Cortex of kidney (tissue), 1 donor: ENCODE measurements around the gene MIS18BP1.
"Not testable (repeated sequence)": the region's sequence is repeated elsewhere in the genome, so short reads cannot be mapped to it uniquely, and the experiment has no call there.

Experiments used
- DNase-seq: peaks from one replicate; lab custom pipeline; 2025; lab: John Stamatoyannopoulos, UW

The MIS18BP1 gene

GRCh38 chr14:45253070-45253753, at the start of gene MIS18BP1:
MIS18BP1 (minus strand) TSS chr14:45253202; CDS start chr14:45247286, 5,916 bp downstream.
- peak; percentile 14 for DNase-seq

GRCh38 chr14:45298423-45299117, 45.6 kb upstream of the MIS18BP1 start:
- no peak for DNase-seq

- not testable (repeated sequence) for DNase-seq
Measured at GRCh38 chr14:45294796-45295195, 41.8 kb upstream of the MIS18BP1 start.

- DNase-seq, result no peak
Measured at GRCh38 chr14:45290547-45290946, 37.5 kb upstream of the MIS18BP1 start.

GRCh38 chr14:45287610-45288009, 34.6 kb upstream of the MIS18BP1 start:
- no peak for DNase-seq

- no peak for DNase-seq
Measured at GRCh38 chr14:45284802-45285201, 31.8 kb upstream of the MIS18BP1 start.

- not testable (repeated sequence) for DNase-seq
Measured at GRCh38 chr14:45281731-45282400, 28.9 kb upstream of the MIS18BP1 start.

GRCh38 chr14:45271858-45272537, 19.0 kb upstream of the MIS18BP1 start:
- DNase-seq, result no peak

GRCh38 chr14:45270031-45270430, 17.0 kb upstream of the MIS18BP1 start:
- no peak for DNase-seq

GRCh38 chr14:45267071-45267470, 14.1 kb upstream of the MIS18BP1 start:
- no peak for DNase-seq

- DNase-seq, result no peak
Measured at GRCh38 chr14:45262637-45263036, 9.6 kb upstream of the MIS18BP1 start.

- no peak for DNase-seq
Measured at GRCh38 chr14:45261209-45261608, 8.2 kb upstream of the MIS18BP1 start.

- DNase-seq, result no peak
Measured at GRCh38 chr14:45258805-45259204, 5.8 kb upstream of the MIS18BP1 start.

- DNase-seq, result no peak
Measured at GRCh38 chr14:45258073-45258472, 5.1 kb upstream of the MIS18BP1 start.

GRCh38 chr14:45254771-45255170, 1.8 kb upstream of the MIS18BP1 start:
- no peak for DNase-seq

- no peak for DNase-seq
Measured at GRCh38 chr14:45253754-45254310, 830 bp upstream of the MIS18BP1 start.

- no peak for DNase-seq
Measured at GRCh38 chr14:45252366-45253069, 484 bp downstream of the MIS18BP1 start.

GRCh38 chr14:45251912-45252311, 1.1 kb downstream of the MIS18BP1 start:
- DNase-seq, result no peak

GRCh38 chr14:45249856-45250575, 3.0 kb downstream of the MIS18BP1 start:
- DNase-seq, result no peak

- DNase-seq, result no peak
Measured at GRCh38 chr14:45247427-45247826, 5.6 kb downstream of the MIS18BP1 start.

- no peak for DNase-seq
Measured at GRCh38 chr14:45246691-45247090, 6.3 kb downstream of the MIS18BP1 start.
